KG1 (cell line): ENCODE measurements around the gene NEGR1.

Experiments
- DNase-seq: peaks from one replicate; lab custom pipeline; 2025; lab: John Stamatoyannopoulos, UW

The NEGR1 gene

DNA sequence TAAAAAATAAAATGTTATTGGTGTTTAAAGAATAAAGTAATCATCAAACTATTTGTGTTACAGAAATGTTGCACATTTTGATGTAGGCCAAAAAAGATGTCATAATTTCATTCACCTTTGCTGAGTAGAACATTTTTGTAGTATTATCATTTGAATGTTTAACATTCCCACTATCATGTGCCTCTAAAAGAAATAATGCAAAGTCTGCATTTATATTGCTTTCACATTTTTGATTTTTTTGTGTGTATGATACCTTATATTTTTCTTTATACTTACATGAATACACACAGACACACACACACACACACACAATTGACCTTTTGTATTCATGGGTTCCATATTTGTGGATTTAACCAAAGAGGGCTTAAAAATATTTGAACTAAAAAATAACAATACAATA lies 657.3 kb downstream of the NEGR1 start:
- DNase-seq: no peak

DNA sequence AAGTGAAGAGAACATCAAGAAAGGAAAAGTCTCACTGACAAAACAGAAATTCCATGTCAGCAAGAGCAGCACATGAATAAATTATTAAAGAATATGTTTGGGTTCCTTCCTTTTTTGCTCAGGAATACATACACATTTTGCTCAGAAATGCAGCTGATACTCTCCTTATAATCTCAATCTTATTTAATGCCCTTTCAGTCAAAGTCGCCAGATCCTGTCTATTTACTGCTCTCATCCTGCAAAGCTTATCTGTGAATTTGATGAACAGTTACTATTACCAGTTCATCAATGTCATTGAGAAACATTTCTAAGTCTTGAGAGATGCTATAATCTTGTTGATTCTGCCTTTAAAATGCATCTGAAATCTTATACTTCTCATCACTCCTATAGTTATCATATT lies 658.5 kb downstream of the NEGR1 start:
- DNase-seq: no peak

DNA sequence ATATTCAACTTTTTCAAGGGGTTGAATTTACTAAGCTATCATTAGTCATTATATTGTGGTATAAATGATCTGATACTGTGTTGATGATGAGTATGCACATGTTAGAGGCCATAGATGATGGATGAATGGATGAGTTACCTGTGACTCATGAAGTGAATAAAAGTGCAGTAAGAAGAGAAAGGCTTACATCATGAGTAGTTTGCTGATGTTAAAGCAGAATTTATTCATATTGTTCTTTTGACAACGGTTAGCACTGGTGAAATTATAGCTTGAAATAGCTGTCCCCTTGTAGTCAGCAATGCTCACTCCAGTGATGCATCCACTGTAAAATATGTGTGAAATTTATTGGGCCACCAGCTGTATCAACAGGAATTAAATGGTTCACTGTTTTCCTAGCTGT lies 660.6 kb downstream of the NEGR1 start:
- no peak for DNase-seq

DNA sequence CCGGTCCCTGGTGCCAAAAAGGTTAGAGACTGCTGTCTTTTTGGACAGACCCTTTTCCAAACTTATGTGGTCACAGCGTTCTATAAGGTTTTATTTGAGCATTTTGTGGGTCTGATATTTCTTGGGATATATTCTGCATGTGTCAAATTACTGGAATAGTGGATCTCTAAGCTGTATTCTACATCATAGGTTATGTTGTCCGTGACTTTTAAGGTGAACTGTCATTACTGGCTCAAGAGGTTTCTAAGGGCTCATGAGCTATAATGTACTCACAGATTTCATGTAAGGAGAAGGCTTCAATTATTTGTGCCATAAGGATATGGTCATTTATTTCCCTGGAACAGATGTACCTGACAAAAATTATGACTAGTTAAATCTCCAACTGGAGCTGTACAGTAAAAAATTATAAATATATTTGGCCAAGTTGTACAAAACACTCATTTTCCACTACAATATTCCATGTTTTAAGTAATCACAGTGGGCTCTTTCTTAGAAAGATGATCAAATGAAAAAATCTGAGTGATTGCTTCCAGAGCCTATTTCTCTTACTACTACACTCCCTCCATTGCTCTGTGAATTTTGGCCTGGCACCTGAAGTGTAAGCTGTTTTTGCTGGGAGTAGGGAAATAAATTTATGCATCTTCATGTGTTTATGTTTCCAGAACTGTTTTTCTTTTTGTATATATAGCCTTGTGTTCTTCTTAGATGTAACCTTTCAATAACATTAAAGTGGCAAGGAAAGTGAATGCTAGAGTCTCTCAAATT lies 663.4 kb downstream of the NEGR1 start:
- DNase-seq: no peak

DNA sequence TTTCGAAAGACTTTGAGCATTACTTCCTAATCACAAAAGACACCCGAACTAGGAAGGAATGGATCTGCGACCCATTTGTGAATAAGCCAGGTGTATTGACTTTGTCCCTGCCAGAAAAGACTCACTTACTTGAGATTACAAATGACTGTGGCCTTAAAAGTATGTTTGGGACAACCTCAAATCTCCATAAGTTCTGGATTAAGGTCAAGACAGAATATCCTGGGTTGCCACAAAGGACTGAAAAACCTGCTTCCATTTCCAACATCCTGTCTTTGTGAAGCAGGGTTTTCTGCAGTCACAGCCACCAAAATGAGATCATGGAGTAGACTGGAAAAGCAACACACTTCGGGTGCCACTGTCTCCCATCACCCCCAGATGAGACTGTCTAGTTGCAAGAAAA lies 664.1 kb downstream of the NEGR1 start:
- no peak for DNase-seq

DNA sequence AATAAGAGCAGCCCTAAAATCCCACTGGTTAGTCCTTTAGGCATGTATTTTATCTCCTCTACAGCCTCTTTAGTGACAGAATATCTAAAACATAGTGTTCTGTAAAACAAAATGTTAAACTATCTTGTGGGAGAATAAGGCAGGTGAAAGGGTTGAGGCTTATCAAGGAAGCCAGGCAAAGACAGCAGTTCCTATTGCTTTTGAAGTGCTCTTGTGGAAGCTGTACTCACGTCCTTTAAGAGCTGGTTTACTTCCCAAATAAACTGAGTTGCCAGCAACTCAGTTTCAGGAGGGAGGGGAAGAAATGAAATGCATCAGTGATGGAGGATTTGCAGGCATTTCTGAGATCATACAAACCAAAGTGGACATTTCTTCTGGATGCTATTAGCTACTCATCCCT lies 671.9 kb downstream of the NEGR1 start:
- DNase-seq: no peak

DNA sequence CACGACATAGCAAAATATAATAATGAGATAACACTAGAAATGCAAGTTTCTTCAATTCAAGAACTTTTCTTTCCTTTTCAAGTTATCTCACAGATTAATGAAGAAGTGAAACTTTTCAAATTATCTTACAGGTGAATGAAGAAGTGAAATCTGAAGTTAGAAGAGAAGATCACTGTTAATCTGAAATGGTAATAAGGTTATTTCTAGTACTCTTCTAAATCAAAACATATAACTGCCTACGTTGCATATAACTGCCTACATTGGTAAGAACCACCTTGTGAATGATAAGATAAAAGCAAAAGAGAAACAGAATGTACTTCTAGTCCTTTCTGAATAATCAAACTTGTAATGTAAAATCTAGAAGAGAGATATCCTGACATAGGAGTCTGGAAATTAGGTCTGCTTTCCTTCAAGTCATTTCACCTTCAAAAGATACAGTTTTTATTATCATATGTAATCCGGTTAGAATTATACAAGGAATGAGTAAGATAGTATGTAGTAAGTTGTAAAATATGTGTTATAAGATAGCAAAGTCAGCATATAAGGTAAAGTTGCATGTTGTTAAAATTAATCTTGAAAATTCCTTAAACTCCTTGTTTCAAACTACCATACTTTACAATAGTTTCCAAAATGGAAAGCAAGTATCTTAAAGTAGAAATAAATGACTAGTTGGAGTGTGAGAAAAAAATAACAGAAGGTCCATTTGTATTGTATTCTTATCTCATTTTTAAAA lies 679.1 kb downstream of the NEGR1 start:
- DNase-seq: no peak

DNA sequence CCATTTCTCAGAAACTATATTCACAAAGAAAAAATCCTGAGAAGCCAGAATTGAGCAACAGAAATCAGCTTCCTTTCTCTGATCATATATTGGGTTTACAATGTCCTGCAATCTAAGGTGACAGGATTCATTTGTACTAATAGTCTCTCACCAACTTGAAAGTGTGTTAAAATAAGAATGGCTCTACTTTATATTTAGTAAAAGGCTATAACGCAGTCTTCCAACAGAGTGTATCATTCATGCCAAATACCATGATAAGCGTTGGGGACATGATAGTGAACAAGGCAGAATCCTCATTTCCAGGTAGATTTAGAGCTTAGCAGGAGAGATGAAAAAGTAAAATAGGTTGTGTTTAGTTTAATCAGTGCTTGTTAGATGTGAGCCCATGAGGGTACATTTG lies 682.3 kb downstream of the NEGR1 start:
- no peak for DNase-seq

DNA sequence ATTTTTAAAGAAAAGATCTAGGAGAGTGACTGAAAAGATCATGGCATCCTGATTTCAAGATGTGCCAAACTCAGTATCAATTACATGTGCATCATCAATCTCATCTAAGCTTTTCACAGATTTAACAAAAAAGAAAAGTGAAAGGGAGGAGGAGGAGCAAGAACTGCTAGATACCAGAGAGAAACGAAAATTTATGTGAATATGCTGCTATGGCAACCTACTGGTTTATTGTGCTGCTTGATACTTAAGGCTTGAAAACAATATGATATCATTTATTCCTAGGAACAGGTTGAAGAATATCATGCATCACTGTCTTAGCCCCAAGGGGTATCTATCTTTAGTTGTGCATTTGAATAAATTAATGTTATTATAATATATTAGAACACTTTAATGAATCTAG lies 683.0 kb downstream of the NEGR1 start:
- DNase-seq: no peak

DNA sequence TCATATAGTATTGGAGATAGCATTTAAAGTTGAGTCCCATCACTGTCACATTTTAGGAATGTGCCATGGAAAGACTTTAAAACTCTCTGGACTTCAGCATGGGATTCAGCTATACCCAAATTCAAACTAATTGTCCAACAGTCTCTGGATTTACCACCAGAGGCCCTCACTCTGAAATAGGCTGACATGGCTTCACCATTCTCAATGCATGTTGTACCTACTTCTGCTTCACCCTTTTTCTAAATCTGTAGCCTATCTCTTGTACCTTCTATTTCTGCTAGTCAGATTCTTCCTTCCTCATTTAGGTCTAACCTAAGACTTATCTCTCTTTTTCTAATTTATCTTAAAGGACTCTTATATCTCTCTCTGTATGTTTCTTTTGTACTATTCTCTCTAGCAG lies 688.8 kb downstream of the NEGR1 start:
- DNase-seq: no peak

DNA sequence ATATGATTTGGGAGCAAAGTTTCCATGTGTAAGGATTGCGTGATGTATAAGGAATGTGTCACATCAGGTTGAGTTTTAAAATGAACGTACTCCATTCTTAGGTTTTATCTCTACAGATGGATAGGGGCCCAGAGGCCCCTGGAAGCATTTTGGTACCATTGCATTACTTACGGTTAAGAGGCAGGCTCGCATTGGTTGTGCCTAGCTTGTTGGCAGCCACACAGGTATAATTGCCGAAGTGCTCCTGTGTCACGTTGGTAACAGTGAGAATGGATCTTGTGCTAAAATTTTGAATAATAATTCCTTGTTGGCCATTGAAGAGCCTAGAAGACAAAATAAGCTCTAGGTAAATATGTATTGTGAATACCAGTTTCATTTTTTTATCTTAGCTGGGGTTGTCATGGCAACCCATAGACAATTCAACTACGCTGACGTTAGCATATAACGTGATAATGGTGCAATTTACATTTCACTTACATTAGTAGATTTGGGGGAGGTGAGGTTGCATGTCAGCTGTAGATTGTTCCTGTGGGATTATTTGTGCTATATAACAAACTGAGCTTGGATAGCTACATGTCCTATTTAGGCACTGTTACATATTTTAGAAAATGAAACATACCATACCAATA lies 689.6 kb downstream of the NEGR1 start:
- DNase-seq: no peak

DNA sequence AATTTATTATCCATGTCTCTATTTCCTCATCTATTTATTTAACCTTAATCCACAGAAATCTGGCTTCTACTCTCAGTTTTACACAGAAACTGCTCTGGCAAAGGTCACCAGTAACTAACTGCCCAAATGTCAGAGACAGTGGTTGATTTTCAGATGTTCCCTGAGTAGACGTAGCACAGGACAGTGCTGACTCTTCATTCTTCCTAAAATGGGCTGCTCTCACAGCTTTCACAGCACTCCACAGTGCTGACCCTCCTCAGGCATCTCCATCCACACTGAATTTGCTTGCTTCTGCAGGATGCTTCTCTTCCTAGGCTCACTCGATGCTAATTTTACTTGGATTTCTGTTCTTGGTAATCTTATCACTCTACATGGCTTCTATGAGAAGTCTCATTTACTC lies 693.3 kb downstream of the NEGR1 start:
- DNase-seq: no peak

DNA sequence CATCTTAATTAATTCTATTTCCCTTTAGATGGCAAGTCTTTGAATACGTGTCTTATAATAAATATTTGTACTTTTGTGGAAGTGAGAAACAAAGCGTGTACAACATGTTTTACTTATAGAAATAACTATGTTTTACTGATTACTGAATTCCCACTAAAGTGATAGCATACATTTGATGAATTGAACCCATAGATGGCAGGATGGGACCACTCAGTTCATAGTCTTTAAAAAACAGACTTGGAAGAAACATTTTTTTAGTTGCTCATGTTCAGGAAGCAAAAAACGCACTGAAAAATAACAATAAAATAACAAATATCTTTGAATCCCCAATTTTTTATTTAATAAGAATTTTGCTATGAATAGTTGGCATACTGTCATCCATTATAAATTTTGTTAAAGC lies 694.4 kb downstream of the NEGR1 start:
- DNase-seq: no peak

DNA sequence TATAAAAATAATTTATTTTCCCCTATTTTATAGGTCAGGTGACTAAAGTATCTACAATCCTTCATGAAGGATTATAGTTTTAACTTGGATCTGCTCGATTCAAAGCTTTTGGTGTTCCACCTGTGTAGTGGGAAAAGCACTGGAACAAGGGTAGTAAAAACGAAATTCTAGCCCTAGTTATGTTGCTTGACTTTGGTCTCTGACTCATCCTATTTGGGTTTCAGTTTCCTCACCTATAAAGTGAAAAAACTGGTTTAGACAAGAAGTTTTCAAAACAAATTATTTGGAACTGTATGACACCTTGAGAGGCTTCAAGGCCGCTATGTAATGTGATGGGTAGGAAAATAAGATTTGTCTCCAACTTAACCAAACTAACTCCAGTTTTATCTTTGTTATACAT lies 696.3 kb downstream of the NEGR1 start:
- no peak for DNase-seq

DNA sequence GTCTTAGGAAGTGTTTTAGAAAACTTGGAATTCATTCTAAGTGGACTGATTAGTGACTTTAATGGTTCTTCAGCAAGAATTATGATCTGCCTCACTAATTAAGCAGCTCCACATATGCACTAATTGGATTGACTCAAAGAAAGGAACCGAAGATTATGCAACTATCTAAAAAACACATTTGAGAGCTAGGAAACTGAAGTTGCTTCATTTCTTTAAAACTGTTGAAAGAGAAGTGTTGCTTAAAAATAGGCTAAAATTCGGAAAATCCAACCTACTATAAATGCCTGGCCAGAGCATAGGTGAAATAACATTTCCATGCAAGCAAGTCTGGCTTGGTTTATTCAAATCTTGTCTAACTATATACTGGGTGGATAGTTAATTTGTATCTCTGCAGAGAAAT lies 698.6 kb downstream of the NEGR1 start:
- DNase-seq: no peak

DNA sequence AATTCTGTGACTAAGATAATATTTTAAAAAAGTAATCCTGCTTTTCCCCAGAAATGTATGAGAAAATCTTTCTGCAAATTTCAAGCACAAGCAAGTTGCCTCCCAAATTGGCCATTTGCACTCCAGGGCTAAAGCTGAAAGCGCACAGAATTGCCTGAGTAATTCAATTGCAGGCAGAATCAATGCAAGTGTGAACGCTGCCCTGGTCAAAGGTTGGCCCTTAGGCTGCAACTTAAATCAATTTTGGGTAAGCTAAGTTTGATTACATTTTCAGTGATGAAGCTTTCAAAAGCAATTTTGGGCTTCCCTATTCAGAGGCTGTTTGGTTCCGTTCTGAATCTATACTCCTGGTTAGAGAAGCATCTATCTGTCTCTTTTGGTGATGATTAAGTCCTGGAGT lies 699.7 kb downstream of the NEGR1 start:
- no peak for DNase-seq

DNA sequence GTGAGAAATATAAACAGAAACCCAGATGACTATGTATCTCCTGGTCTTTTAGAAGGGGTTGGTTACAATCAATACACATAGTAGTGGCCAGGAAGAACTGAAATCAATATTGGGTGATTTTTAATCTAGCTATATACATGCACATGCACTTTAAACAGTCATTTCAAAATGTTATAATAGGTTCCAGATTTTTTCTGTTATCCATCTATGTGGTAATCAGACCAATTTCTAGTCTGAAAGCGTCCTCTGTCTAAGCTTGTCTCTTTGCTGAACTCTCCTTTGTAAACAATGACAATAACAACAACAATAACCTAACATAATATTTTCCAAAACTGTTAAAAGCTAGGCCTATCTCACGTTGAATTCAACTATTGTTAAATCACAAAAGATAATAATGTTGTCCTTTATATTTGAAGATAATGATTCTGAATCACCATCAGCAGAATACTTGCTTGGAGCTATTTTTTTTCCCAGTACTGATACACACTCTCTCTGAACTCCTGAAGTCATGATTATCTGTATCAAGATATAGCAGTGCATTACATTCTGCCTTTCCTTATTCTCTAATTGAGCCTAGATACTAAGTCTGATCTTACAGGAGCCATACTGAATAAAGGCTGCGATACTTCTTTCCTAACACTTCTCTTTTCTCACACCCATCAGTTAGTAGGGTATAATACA lies 704.7 kb downstream of the NEGR1 start:
- DNase-seq: no peak

DNA sequence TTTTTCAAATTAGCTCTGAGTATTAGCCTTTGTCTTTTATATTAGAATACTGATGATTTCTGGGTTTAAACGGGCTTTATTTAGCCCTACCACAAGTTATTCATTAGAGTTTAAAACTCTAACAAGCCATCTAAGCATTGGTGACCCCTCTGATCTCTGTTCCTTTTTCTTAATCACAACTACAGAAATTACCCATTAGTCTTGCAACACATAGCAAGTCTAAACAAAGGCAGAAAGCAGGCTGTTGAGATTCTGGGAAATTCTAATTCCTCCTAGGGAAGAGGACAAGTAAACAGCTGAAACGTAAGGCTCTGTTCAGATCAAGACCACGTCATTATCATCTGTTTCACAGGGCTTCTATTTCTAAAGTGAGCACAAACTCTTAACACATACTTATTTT lies 710.3 kb downstream of the NEGR1 start:
- DNase-seq: no peak

DNA sequence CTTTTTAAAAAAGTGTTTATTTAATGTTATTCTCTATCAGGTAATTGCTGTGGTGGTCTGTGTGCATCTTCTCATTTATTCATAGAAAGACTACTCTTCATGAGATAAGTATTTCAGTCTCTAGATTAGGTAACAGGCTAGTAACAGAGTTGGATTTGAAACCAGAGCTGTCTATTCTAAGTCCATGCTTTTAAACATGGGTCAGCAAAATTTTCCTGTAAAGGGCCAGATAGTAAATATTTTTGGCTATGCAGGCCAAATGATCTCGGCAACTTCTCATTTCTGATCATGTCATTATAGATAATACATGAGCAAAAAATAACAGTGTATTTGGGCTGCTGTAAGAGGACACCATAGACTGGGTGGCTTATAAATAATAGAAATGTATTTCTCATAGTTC lies 715.9 kb downstream of the NEGR1 start:
- no peak for DNase-seq

DNA sequence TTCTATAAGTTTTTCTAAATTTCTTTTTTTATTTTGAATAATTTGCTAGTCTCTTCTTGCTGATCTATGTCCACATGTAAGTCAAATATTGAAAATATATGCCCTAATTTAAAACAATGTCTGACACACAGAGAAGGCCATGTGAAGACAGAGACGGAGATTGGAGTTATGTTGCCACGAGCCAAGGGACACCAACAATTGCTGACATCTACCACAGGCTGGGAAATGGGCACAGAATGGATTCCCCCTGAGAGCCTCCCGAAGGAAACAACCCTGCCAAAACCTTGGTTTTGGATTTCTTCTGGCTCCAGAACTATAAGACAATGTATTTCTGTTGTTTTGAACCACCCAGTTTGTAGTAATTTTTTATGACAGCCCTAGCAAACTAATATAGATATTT lies 716.5 kb downstream of the NEGR1 start:
- no peak for DNase-seq

DNA sequence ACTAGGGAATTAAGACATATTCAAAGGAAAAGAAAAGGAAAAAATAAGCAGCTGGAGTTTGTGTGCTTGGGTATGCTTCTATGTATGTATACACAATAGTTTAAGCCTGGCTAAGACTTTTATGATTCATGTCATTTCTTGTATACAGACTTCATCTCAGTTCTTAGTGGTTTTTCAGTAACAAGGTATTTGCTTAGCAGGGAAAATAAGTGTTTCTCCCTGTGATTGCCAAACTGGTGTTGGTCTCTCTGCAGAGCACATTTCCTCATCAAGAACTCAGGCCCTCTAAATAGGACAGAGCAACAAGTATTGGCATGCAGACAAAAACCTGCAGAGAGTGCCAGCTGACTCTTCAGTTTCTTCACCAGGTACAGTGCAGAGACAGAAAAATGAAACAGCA lies 717.1 kb downstream of the NEGR1 start:
- DNase-seq: no peak

DNA sequence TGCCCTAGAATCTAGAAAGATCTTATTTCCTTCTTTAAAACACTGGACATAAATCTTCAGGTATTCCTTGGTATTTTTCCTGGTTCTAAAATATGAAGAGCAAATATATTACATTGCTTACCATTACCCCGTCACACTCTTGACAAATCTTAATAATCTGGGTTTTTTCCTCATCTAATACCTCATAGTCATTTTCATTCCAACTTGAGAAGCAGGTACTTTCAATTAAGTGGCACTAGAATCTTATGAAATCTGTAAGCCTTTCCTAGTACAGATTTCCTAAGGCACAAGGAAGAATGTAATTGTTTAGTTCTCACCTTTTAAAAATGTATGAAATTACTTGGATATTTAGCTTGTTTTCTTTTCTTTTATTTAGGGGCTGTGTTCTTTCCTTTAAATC lies 720.0 kb downstream of the NEGR1 start:
- no peak for DNase-seq

DNA sequence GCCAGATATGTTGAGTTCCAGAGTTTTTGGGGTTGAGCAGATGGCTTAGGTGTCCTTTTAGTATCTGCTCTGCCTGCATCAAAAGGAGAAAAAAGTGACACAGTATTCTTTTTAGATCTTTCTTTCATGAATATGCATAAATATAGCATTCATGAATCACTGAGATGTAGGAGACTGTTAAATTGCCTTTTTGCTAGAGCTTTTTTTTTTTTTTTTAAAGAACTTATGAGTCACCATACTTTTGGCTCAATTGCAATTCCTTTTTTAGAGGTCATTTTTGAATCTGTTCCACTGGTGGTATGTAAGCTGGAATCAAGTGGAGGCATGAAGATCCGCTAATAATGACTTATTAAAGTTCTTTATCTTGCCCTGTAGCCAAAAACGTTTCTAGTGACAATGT lies 720.6 kb downstream of the NEGR1 start:
- no peak for DNase-seq
